Measurements from ENCODE around the gene RNF213. TPM values are rescaled to one million over a fixed set of nuclear protein-coding genes. Genes with fewer than 3 reads are reported as not detected.

Gene RNF213
- total and polyA plus RNA-seq, 12 donors, result 51.1 to 182 (median 122) TPM

- Histone ChIP-seq H3K27ac (peak overlapping the region in 2 of 5 donors; percentile 66 to 78), H3K4me1 (replicated peaks in 1 of 2) (peaks cover 3 to 30% of the 10 kb centered on the region in 2 donors), H3K4me3 (no peak overlapping the region), H3K9me3 (replicated peaks in 1 of 3) (no peaks in the 10 kb centered on the region), H3K36me3 (replicated peaks in 1 of 2) (peaks cover 0 to 19% of the 10 kb centered on the region in 2 donors), H3K27me3 (no peaks in the 10 kb centered on the region)
- DNase-seq, result peak in 5 of 7 donors; percentile 42 to 75 (median 48)
- 74 to 84% (median 80%) methylated on average over 14 to 34 of the region's 34 CpGs for WGBS, 4 donors
- intact Hi-C loops (cut with DNase I), result no loop called here
- TF ChIP-seq POLR2A (IDR thresholded peaks at IDR 0.05), result no peak
- TF ChIP-seq CTCF (IDR thresholded peaks at IDR 0.05), result no peak
Measured at GRCh38 chr17:80277751-80278671, 17.4 kb downstream of the RNF213 start.

- Histone ChIP-seq H3K4me1 (replicated peaks in 1 of 2) (peaks cover 11 to 43% of the 10 kb centered on the region in 2 donors), H3K36me3 (replicated peaks in 1 of 2) (peaks cover 0 to 14% of the 10 kb centered on the region in 2 donors), H3K4me3 (no peak overlapping the region), H3K27ac (no peak overlapping the region), H3K9me3 (replicated peaks in 1 of 3) (no peaks in the 10 kb centered on the region), H3K27me3 (no peaks in the 10 kb centered on the region)
- peak in 3 of 7 donors; percentile 66 to 81 (median 78) for DNase-seq
- TF ChIP-seq POLR2A (IDR thresholded peaks at IDR 0.05), result no peak
- peak in 3 of 6 experiments; percentile 11 to 34 (median 12) for TF ChIP-seq CTCF (IDR thresholded peaks at IDR 0.05)
- intact Hi-C loops (cut with DNase I), result no loop called here
- 60 to 70% (median 68%) methylated on average over 13 to 14 of the region's 14 CpGs for WGBS, 4 donors
Measured at GRCh38 chr17:80279895-80280294, 19.2 kb downstream of the RNF213 start.

- no peak for DNase-seq
- no peak overlapping the region for H3K27ac ChIP-seq
- no peaks in the 10 kb centered on the region for H3K9me3 ChIP-seq (replicated peaks in 1 of 3)
- WGBS, 4 donors, result 92 to 96% (median 93%) methylated on average over 10 of the region's 10 CpGs
- intact Hi-C loops (cut with DNase I), result no loop called here
- peaks cover 0 to 18% of the 10 kb centered on the region in 2 donors for H3K36me3 ChIP-seq (replicated peaks in 1 of 2)
- no peak overlapping the region for H3K4me3 ChIP-seq
- peaks cover 11 to 43% of the 10 kb centered on the region in 2 donors for H3K4me1 ChIP-seq (replicated peaks in 1 of 2)
- no peaks in the 10 kb centered on the region for H3K27me3 ChIP-seq
- no peak for TF ChIP-seq POLR2A (IDR thresholded peaks at IDR 0.05)
- TF ChIP-seq CTCF (IDR thresholded peaks at IDR 0.05), result no peak
Measured at GRCh38 chr17:80281516-80281915, 20.9 kb downstream of the RNF213 start.

- intact Hi-C loops (cut with DNase I), result no loop called here
- Histone ChIP-seq H3K27me3 (no peaks in the 10 kb centered on the region), H3K27ac (peak overlapping the region in 4 of 5 donors; percentile 53 to 75 (median 66)), H3K9me3 (replicated peaks in 1 of 3) (no peaks in the 10 kb centered on the region), H3K36me3 (replicated peaks in 1 of 2) (peaks cover 0 to 24% of the 10 kb centered on the region in 2 donors), H3K4me1 (replicated peaks in 1 of 2) (peaks cover 11 to 30% of the 10 kb centered on the region in 2 donors), H3K4me3 (no peak overlapping the region)
- peak in 5 of 7 donors; percentile 49 to 68 (median 60) for DNase-seq
- TF ChIP-seq CTCF (IDR thresholded peaks at IDR 0.05), result no peak
- TF ChIP-seq POLR2A (IDR thresholded peaks at IDR 0.05), result no peak
- 62 to 68% (median 62%) methylated on average over 13 to 19 of the region's 19 CpGs for WGBS, 4 donors
Measured at GRCh38 chr17:80283116-80283852, 22.6 kb downstream of the RNF213 start.

Data from adrenal gland (tissue), 12 donors.